ENCODE data around the gene FAM241A.
A peak's percentile ranks its signal among the peaks of the same experiment; 100 is the strongest.
"Not testable (repeated sequence)": the region's sequence is repeated elsewhere in the genome, so short reads cannot be mapped to it uniquely, and the experiment has no call there.

FAM241A gene

DNA sequence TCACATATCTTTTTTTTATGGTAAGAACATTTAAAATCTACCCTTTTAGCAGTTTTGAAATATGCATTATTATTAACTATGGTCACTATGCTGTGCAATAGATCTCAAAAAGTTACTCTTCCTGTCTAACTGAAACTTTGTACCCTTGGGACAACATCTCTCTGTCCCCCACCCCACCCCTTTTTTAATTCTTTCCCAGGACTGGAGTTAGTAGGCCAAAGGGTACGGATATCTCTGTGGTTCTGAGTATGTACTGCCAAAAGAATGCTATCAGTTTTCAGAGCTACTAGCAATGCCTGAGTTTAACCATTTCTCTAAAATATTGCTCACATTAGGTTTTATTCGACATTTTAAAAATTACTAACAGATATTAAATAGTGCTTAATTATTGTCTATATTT lies 4.7 kb upstream of the FAM241A start:
- no peak for DNase-seq

DNA sequence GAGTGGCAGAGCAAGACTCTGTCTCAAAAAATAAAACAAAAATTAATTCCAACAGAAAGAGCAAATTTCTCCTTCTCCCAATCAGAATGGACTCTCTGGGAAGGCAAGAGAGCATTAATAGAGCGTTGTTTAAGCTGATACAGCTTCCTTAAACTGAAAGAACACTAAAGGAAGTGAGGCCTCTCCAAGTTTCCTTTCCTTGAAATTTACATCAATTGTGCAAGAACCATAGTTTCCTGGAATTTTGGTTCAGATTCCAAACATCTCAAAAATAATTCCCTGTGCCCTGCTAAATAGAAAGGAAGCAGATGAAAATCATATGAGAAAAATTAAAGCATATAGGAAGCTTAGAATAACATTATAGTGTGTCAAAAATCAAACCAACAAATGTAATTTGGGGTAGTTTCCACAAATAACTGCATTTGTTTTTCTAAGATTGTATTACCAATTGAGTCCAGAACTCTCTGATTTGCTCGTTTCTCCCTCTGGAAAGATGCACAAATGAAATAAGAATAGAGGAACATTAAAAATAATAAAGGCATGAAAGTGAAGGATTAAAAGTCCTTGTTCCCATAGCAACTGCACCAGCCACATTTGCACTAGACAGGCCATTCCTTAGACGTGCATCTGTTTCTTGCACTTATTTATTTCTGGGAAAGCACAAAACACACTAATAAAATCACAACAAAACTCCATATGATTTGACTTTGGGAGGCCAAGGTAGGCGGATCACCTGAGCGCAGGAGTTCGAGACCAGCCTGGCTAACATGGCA lies 3.7 kb upstream of the FAM241A start:
- DNase-seq, result no peak

DNA sequence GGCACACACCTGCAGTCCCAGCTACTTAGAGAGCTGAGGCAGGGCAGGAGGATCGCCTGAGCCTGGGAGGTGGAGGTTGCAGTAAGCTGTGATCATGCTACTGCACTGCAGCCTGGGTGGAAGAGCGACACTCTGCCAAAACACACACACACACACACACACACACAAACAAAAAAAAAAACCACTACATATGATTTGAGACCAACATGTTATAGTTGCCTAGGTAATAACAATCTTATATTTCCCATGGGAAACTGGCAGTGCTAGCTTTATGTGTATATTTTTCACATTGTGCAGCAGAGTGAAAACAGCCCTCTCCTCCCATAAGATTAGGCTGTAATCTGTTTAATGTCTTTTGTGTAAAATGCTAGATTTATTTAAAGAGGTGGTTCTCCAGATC lies 3.1 kb upstream of the FAM241A start:
- no peak for DNase-seq

DNA sequence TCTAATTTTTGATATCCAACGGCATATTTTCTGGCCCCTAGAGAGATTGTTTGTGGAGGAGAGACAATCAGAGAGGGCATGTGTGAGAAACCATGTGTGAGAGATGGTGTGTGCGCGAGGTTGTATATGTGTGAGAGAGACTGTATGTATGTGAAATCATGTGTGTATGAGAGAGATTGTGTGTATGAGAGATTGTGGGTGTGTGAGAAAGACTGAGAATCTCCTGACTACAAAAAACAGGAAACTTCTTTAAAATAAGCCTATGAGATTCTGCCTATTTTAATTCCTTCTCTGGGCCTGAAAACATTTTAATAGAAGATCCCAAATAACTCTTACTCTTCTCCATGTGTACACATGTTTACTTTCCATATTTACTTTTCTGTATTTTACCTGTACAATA lies 1.5 kb upstream of the FAM241A start:
- DNase-seq, result no peak

DNA sequence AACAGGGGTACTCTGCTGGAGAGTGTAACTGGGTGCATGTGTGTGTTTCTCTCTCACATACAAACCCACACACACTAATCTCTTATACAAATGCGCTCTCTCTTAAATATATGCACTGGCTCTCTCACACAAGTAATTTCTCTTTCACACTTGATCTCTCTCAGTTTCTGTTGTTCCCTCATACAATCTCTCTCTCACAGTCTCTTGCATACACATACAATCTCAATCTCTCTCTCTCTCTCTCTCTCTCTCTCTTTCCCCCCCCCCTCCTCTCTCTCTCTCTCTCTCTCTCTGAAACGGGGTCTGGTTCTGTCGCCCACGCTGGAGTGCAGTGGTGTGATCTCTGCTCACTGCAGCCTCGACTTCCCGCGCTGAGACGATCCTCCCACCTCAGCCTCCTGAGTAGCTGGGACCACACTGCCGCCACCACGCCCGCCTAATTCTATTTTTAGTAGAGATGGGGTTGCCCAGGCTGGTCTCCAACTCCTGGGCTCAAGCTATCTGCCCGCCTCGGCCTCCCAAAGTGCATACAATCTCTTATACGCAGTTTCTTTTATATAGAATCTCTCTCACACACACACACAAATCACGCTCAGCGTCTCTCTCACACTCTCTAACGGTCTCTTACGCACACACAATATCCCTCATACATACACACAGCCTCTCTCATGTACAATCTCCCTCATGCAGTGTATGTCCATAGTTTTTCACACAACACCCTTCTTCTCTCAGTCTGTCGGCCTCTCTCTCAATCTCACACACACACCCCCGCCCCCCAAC lies 518 bp upstream of the FAM241A start:
- DNase-seq, result peak; percentile 36

DNA sequence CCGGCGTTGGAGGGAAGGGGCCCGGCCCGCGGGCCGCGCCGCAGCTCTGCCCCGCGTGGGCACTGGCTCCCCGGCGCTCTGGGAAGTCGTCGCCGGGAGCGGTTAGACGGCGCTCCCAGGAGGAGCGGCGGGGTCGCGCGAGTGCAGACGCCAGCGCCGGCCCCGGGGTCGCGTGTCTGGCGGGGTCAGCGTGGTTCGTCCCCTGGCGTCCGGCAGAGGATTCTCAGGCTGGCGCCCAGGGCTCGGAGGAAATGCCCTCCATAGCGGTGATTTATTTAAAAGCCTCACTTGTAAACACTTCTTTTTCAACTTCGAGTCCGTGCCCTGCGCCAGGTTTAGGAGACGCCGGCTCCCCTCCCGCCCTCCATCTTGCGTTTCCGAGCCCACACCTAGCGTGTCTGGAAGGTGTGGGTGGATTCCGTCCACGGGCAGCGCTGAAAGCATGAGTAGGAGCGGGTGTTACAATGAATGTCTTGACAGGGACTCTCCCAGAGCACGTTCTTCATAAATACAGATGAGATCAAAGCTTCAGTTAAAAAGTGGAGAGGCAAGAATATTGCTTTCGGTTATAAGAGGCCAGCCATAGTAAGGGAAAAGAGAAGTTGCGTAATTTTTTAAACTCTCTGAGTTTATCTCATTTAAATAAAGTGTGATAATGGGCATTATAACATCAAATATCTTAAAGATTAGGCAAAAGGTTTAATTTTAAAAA lies 692 bp downstream of the FAM241A start:
- DNase-seq, result no peak

DNA sequence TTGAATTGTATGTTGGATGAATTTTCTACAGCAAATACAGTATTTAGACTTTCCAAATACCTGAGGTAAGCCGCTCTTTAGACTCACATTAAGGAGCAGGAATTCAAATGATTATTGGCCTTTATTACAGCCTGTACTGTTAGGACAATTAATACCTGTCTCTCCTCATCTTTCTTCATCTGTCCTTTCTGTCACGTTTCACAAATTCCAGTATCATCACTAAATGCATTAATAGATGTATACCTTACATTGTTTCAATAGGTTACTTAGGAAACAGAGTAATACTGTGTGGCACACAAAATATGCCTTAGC lies 1.2 kb downstream of the FAM241A start:
- no peak for DNase-seq

DNA sequence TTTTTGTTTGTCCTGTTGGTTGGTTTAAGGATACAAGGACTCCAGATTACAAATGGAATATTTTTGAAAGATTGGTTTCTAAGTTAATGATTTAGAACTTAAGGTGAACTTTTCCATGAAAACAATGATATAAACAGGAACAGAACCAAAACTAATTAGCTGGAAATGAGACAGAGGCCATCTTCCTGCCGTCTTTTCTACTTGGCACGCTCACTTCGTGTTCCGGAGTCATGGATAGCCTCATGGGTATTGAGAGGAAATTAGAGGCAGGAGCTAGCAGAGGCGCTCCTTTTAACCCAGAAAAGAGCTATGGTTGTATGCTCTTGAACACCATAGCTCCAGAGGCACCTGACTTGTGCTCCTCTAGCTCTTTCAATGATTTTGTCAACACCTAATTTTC lies 2.4 kb downstream of the FAM241A start:
- no peak for DNase-seq

DNA sequence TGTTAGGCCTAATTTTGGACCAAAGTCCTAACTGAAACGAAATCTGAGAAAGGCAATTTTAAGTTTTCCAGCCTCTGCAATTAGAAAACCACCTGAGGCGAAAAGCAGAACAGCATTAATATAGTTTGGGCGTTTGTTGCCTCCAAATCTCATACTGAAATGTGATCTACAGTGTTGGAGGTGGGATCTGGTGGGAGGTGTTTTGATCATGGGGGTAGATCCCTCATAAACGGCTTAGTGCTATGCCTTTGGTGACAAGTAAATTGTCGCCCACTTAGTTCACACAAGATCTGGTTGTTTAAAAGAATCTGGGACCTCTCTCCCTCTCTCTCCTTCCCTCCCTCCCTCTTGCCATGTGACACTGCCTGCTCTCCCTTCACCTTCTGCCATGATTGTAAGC lies 5.7 kb downstream of the FAM241A start:
- DNase-seq, result no peak

DNA sequence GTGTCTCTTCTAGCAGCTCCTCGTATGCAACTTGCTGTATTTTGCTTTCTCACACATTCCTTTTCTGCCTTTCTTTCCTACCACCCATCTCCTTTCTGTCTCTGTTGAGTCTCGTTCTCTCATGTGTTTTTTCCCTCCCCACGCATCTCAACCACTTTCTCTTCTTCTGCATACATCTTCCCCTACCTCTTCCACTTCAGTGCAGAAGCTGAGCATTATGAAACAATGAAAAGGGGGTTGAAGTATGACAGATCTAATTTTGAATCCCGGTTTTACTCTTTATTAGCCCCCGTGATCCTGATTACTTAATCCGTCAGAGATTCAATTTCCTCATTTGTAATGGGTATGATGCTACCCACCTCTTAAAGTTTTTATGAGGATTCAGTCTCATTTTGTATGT lies 7.3 kb downstream of the FAM241A start:
- no peak for DNase-seq

DNA sequence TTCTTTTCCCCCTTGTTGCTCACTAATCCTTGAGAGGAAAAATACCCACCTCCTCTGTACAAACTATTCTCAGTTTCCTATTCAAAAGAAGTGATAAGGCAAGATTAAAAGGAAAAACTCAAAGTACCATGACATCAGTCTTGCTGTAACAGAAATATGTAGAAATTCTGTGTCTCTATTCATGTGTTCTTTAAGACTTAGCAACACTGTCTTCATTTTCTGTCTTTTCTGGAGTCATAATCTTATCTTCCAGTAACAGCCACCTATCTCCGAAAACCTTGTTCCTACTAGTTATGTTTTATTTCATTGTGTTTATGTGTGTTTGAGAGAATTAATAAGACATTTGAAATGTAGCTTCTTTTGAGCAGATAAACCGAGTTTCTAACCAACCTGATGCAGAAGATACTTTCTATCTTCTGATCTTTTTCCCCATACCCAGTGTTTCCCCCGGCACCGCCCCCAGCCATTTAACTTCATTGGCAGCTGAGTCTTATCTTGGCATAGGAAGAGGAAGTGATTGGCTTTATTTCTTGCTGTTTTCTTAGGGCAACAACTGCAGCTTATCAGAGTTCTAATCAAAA lies 8.0 kb downstream of the FAM241A start:
- no peak for DNase-seq

DNA sequence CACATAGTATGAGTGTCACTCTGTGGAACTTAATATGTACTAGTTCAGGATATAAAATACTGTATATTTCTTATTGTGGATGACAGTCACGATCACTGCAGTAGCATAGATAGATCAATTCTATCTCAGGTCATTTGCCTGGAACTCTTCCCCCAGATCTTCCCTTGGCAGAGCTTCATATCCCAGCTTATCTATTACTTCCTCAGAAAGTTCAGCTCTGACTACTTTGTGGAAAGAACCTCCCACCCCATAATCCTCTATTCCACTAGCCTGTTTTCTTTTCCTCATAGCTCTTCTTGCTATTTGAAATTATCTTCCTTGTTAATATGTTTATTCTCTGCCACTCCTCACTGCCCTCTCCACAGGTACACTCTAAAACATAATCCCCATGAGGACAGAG lies 10.9 kb downstream of the FAM241A start:
- DNase-seq, result no peak

DNA sequence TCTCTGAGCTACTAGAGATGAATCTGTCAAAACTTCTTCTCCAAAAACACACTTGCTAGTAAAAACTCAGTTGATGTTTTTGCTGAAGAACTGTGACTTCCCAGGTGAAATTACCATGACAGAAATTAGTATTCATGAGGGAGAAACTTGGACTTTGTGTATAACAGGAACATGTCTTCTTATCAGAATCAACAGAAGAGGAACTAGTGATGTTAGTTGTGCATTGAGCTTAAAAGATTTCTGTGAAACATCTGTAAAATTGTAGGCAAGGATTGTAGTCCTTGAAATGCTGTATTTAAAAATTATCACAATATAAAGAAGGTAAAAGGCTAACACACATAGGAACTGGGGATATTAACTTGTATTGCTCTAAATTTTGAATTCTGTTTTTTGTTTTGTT lies 11.3 kb downstream of the FAM241A start:
- DNase-seq, result no peak

DNA sequence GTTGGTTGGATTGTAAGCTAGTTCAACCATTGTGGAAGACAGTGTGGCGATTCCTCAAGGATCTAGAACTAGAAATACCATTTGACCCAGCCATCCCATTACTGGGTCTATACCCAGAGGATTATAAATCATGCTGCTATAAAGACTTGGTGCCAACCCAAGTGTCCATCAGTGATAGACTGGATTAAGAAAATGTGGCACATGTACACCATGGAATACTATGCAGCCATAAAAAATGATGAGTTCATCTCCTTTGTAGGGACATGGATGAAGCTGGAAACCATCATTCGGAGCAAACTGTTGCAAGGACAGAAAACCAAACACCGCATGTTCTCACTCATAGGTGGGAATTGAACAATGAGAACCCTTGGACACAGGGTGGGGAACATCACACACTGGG lies 18.5 kb downstream of the FAM241A start:
- DNase-seq, result not testable (repeated sequence)

DNA sequence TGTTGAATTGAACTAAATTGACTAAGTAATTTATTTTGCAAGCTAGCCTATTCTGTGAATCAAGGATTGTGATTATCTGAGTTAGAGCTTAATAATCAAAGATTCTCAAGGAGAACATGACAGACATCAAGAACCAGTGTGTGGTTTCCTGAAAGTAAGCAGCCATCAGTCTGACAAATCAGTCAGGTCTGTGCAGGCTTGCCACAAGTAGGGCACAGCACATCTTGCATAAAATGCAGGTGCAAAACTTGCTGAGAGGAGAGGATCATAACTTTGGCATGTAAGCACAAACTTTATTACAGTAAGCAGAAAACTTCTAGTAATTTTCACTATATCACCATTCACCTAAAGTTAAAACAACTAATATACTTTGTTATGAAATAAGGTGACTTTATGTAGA lies 22.5 kb downstream of the FAM241A start:
- no peak for DNase-seq

DNA sequence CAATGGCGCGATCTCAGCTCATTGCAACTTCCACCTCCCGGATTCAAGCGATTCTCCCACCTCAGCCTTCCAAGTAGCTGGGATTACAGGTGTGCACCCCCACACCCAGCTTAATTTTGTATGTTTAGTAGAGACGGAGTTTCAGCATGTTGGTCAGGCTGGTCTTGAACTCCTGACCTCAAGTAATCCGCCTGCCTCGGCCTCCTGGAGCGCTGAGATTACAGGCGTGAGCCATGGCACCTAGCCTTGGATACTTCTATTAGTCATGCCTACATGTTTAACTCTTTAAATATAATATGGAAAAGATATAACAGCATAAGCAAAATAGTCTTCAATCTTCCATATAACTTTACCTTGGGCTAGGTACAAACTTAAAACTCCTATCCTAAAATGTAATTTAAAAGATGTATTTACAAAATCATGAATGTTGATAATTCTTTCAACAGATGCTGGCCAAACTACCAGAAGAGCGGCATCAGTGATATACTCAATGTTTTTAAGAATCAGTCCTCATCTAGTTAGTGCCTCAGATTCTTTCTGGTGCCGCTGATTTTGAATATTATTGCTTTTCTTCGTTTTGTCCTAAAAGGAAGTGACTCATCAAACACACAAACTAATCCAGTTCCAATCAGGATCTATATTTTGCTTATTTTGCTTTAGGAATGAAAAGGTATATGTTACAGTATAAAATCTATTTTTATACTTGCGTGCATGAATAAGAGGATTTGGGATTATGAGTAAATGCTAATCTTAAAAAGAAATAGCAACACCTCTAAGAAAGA lies 23.7 kb downstream of the FAM241A start:
- no peak for DNase-seq

DNA sequence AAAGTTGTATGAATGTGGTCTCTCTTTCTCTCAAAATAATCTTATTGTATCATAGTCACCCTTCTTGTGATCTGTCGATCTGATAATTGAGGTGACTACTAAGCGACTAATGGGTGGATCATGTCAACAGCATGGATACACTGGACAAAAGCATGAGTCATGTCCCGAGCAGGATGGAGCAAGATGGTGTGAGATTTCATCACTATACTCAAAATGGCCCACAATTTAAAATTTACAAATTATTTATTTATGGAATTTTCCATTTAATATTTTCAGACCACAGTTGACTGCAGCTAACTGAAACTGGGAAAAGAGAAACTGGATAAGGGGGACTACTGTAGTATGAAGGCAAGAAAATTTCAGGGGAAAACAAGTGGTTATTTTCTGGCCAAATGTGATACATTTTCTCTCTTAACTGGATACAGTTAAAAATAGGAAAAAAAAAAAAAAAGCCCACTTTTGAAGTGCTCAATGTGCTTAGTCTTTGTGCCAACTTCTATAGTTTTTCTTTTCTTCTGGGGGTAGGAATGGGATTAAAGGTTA lies 25.3 kb downstream of the FAM241A start:
- no peak for DNase-seq

DNA sequence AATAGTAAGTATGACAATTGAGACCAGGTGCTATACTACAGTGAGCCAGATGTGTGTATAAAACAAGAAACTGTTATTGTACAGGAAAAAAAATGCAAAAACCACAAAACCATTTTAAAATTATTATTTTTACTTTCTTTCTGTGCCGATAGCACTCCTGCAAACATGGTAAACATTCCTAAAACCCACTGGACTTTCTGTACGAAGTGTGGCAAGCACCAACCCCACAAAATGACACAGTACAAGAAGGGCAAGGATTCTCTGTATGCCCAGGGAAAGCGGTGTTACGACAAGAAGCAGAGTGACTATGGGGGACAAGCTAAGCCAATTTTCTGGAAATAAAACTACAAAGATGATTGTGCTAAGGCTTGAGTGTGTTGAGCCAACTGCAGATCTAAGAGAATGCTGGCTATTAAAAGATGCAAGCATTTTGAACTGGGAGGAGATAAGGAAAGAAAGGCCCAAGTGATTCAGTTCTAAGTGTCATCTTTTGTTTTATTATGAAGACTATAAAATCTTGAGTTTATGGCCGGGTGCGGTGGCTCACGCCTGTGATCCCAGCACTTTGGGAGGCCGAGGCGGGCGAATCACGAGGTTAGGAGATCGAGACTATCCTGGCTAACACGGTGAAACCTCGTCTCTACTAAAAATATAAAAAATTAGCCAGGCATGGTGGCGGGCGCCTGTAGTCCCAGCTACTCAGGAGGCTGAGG lies 26.0 kb downstream of the FAM241A start:
- not testable (repeated sequence) for DNase-seq

DNA sequence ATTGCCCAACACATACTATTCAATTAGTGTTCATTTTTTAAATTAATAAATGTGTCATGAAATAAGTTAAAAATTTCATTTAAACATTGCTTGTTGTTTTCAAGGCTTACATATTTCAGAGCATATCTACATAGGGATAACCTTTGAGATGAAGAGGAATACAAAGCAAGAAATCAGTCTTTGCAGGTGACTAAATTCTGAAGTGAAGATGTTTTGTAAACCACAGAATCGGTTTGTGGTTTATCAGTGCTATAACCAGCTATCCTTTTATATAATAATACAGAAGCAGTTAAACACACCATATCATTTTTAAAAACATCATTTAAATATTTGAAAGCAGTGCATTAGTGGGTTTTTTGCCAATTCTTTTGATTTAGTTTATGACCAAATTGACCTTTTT lies 26.9 kb downstream of the FAM241A start:
- DNase-seq, result no peak

DNA sequence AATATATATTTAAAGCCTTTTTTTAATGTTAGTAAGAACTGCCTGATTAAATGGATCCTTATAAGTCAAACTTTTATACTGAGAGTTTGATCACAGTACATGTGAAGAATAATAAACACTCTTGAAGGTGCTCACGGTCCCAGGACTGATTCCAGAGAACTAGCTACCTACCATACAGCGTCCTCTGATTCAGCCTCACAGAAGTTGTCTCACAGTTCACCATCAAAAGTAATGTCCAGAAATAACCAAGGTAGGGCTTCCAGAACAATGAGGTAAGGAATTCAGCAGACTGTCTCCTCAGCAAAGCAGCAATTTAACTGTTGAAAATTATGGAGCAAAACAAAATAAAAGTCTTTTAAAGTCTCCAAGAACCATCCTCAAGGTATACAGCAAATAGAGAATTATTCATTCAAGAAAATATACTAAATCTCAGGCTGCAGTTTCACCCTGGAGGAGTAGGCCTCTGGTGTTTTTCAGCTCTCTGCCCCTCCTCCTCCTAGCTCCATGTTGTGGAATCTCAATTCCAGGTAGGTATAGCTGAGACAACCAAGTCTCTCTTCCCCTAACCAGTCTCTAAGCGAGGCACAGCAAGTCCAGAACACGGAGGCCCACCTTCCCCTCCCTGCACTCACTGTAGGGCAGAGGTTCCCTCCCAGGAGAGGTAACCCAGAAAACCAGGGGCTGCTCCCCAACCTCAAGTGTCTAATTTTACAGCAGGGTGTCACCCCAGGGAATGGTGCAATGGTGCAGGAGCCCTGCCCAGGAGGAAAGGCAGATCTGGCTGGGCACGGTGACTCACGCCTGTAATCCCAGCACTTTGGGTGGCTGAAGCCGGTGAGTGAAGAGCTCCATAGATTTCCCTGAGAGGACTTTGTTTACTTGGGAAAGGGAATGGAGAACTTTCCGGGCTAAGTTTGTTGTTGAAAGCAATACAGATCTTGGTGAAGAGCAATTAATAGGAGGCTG lies 28.6 kb downstream of the FAM241A start:
- DNase-seq, result no peak

DNA sequence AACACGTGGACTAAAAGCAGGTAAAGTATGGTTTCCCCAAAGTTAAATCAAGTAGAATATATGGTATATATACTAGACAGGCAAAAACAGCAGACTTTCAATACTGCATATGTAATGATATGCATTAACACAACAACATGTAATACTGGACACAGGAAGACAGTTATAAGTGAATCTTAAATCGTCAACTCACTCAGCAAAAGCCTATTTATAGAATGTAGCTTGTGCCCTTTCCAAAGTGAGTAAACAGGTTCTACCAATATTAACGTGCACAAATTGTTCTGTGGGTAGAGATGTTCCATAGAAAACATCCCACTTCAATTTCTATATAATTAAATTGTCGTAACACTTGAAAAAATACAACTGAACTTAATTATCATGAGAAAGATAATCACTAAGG lies 30.6 kb downstream of the FAM241A start:
- no peak for DNase-seq

Data from NCI-H748 treated with DMSO at 0.1 percent for 48 hours (cell line).